Skeletal muscle cell (primary cell): ENCODE measurements around the gene RABAC1.

Experiments
- DNase-seq: peaks from one replicate; pipeline ENCODE4 v3.0.0-alpha.2; 2010; ENCODE audit warnings: low read depth
- H3K4me3 ChIP-seq: 2 replicates; pipeline ENCODE4 v1.5.1; 2011; ENCODE audit warnings: low read depth, mild to moderate bottlenecking, control low read depth, low read length, moderate library complexity

RABAC1 gene

DNA sequence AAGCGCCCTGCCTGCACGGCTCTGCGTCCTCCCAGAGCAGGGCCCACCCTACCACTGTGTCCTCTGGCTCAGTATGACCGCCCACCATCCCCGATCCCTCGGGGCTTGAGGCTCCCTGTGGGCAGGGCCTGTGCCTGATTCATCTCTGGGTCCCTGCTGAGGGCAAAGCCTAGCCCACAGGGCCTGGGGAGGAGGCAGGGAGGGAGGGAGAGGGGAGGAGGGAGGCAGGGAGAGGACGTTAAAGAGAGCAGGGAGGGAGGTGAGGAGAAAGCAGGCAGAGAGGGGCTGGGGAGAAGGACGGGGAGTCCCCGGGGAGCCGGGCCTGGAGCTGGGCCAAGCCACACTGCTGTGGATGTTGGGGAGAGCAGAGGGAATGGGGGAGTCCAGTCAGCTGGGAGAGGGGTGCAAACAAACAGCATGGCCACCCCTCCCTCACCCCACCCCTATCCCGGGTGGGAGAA, 26.8 kb downstream of the RABAC1 start:
- no peak overlapping the region for H3K4me3 ChIP-seq
- DNase-seq: no peak

DNA sequence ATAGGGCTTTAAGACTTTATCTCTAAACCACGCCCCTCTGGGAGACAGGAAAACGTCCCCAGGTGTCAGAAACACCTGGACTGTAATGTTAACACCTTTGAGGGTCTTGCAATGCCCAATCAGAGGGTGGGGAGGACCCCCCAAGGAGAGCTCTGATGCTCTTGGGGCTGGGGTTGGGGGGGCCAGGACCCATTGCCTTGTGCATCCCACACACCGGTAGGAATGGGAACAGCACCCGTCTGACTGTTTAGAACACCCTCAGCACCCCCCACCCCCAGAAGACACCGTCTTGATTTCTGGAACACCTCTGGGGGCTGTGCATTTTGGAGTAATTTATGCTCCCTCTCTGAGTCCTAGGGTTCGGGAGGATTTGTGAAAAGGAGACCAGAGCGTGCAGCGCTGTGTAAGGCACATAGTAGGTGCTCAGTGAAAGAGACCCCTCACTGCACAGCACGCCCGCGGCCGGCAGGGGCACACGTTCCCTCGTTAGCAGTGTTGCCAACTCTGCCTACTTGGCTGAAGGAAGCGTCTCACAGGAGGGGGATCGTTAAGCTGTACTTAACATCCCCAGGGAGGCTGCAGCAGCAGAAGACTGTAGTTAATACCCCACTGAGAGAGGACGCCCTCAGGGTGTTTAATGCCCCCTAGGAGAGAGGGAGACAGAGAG, 28.1 kb downstream of the RABAC1 start:
- no peak for DNase-seq
- H3K4me3 ChIP-seq: no peak overlapping the region

DNA sequence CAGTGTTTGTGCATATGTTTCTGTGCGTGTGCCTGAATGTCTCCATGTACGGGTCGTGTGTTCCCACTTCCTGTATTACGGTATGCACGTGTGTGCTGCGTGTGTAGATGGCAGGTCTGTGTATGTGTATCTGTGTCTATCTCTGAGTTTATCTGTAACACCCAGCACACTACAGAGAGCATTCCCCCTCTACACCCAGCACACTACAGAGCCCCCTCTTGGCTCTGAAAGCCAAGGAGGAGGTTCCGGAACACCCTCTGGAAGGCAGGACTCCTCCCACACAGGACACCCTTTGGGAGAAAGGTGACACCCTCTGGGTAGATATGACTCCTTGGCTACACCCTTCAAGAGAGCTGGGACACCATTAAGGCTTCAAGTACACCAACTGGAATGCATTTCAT, 28.8 kb downstream of the RABAC1 start:
- no peak for DNase-seq
- H3K4me3 ChIP-seq: no peak overlapping the region

DNA sequence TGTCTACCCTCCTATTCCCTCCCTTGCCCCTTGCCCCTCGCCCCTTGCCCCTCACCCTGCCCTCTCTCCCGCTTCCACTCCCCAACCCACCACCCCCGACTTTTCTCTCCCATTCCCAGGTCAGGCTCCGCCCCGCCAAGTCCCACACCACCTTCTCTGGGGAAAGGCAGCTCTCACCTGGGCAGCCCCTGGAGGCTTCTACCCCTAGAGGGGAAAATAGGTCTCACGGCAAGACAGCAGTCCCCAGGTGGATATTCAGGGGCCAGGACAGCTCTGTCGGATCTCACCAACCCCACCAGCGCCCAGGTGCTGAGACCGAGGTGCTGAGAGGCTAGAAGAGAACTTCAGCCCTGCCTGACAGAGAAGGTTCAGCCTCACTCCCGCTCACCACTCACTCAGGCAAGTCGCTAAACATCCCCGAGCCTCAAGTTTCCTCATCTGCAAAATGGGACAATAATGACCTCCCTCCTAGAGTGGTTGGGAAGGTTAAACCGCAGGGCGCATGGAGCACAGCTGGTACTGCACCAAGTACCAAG, 29.5 kb downstream of the RABAC1 start:
- H3K4me3 ChIP-seq: no peak overlapping the region
- no peak for DNase-seq

DNA sequence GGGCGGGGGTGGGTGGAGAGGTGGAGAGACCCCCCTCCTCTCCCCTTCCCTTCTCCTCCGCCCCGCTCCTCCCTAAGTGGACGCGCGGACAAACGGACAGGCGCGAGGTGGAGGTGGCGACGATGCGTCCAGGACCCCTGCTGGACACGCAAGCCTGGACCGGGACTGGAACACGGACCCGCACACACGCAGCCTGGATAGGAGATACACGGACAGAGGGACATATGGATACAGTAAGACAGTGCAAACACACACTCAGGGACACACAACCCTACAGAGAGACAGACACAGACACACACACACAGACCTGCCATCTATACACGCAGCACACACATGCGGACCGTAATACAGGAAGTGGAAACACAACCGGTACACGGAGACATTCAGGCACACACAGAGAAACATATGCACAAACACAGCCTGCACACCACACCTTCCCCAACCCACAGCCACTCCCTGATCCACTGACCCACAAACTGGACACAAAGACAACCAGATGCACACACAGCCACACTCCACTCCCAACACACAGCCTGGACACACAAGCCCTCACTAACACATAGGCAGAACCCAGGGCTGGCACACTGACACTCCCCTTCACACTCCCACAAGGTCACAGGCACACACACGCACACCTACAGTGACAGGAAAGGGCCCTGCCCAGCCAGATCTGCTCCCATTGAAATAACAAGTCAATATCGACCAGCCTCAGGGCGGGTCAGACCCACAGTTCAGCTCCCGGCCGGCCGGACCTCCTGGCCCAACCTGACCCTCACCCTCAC, 30.2 kb downstream of the RABAC1 start:
- H3K4me3 ChIP-seq: peak overlapping the region; percentile 44
- DNase-seq: no peak

DNA sequence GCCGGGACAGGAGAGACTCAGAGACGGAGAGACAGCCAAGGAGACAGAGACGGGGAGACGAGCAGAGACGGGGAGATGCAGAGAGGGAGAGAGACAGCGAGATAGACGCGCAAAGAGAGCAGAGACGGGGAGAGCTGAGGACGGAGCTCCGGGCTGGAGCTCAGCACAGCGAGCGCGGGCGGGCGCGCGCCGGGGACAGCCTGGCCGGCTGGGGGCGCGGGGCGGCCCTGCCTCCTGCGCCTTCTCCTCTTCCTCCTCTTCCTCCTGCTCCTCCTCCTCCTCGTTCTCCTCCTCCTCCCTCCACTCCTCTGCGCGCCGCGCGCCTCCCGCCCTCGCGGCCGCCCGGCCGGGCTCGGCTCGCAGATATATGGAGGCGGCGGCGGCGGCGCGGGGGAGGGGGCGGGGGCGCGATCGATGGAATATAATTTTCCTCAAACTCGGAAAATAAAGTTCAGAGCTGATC, 30.9 kb downstream of the RABAC1 start, which contains the start of gene ERFL:
Gene ERFL, minus strand, starts transcription at position 229 of the 463 bp plus-strand sequence. CDS start 15,530 bp downstream, outside the sequence.
- no peak for DNase-seq
- H3K4me3 ChIP-seq: peak within 1 kb of the TSS; percentile 44

DNA sequence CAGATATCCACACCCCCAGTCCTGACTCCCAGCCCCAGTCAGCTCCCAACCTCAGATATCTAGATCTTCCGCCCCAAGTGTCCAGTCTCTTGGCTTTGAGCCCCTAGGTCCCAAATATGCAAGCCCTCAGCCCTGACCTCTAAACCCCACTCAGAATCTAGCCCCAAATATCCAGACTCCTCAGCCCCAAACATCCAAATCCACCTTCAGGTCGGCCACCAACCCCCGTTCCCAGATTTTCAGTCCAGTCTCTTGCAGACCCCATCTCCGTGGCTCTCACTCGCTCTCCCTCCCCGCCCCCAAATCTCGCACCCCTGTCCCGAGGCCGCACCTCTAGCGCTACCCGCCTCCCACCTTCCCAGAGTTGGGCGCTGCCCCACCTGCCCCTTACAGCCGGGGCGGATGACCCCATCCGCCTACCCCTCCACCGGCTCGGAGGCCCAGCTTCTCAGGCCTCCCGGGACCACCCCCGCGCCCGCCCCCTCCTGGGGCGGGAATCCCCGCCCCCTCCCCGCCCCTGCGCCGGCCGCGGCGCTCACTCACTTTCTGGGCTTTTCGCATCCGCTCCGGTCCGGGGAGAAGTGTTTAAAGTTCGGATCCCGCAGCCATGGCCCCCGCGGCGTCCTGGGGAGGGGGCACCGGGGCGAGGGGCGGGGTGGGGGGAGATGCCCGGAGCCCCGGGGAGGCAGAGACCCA, 31.5 kb downstream of the RABAC1 start:
- no peak for DNase-seq
- H3K4me3 ChIP-seq: peak overlapping the region; percentile 44

DNA sequence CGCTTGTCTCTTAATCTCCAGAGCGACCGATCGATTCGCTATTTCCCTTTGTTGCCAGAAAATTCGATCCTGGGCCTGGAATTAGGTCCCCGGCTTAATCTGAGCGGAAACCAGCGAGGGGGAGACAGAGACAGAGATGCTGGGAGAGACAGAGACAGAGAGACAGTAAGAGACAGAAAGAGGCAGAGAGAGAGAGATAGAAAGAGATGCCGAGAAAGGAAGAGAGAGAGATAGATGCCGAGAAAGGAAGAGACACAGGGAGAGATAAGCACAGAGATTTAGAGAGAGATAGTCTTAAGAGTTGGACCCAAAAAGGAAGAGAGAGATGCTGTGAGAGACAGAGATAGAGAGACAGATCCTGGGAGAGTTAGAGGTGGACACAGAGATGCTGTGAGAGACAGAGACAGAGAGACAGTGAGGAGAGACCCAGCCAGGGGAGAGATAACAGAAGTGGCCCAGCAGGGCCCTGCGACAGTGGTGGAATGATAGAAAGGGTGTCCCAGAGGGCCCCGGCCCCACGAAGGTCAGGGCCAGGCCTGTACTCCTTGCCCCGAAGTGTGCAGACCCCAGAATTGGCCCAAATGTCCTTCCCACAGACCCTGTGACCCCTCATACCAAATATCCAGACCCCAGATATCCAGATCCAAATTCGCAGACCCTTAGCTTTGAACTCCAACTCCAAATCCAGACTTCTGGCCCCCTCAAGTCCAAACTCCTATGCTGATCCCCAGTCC, 32.2 kb downstream of the RABAC1 start:
- DNase-seq: no peak
- no peak overlapping the region for H3K4me3 ChIP-seq

DNA sequence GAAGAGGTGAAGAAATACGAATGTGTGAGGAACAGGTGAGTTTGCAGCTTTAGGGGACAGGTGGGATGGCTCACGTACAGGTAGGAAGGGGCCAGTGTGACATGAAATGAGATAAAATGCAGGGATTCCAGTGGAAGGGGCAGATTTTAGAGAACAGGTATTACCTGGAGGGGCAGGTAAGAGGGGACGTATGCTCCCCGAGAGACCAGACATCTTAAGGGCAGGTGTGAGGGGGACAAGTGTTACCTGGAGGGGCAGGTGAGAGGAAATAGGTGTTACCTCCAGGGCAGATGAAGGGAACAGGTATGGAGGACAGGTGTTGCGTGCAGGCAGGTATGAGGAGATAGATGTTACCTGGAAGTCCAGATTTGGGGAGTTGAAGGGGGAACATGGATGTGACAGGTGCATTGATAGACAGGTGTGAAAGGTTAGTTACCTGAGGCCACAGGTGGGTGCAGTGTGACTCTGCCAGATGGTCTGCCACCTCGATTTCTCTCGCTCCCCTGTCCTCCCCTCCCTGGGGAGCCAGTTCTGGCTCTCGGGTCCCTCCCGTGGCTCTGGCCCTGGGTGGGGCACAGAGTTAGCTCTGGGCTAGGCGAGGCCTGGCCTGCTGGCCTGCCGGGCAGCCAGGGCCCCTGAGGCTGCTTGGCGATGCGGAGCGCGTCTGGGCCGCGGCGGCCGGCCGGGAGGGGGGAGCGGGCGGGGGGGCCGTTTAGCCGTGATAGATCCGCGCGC, 32.9 kb downstream of the RABAC1 start:
- DNase-seq: no peak
- no peak overlapping the region for H3K4me3 ChIP-seq

DNA sequence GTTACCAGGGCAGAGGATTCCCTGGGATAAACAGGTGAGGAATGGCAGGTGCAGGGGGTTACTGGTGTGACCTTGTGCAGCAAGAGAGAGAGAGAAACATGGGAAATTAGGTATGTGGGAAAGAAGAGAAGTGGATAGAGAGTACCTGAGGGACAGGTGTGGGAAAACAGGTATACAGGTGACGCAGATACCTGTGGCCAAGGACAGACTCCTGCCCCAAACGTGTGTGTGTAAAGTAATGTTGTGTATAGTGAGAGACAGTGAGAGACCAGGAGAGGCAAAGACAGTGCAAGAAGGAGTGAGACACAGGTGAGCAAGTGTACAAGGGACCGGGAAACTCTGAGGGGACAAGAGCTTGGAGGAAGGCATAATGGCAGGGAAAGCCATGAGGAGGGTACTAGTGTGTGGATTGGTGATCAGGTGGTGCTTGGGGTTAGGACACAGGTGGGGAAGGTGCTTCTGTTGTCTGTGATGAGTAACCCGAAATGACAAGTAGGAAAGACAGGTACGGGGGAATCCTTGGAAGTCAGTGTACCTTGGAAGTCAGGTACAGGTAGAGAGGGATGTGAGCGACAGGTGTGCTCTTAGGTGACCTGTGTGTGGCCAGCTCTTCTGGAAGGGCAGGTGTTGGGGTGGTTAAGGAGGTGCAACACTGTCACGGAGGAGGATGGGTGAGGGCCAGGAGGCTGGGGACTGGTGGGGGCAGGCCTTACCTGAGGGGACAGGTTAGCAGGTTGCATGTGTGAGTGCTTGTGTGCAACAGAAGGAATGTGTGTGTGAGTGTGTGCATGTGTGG, 33.7 kb downstream of the RABAC1 start:
- DNase-seq: no peak
- H3K4me3 ChIP-seq: no peak overlapping the region

DNA sequence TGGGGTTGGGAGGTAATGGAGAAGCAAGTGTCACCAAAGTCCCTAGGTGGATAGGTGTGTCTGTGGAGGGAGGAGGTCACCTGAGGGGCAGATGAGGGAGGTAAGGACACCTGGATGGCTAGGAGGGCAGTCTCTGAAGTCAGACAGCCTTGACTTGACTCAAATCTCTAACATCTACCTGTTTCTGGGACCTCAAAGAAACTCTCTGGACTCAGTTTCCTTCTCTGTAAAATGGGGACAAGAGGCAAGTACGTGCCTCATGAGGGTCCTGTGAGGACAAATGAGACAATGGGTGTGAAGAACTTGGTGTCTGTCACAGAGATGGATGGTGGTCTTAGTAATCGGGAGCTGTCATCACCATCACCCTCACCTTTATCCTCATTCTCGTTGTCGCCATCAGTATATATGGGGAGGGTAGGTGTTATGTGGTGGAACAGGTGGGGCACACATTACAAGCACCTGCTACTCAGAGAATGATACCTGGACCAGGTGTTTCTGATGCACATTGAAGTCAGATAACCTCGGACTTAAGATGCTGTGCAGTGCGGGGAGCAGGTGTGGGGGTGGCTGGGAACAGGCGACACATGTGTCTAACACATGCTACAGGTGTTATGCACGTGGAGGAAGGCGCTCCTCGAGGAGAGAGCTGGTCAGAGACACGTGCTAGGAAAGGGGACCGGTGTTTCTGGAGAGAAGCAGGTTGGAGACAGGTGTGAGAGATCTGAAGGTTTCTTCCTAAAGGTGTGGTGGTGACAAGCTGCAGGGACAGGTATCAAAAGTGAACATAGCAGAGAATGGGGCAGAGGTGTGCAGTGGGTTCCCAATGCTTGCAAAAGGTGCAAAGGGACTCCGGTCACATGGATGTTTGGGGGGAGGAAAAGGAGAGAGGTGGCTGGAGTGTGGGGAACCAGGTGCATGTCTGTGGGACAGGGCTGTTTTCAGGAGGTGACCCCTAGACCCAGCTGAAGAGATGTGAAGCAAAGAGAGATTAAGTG, 34.7 kb downstream of the RABAC1 start:
- no peak overlapping the region for H3K4me3 ChIP-seq
- no peak for DNase-seq

DNA sequence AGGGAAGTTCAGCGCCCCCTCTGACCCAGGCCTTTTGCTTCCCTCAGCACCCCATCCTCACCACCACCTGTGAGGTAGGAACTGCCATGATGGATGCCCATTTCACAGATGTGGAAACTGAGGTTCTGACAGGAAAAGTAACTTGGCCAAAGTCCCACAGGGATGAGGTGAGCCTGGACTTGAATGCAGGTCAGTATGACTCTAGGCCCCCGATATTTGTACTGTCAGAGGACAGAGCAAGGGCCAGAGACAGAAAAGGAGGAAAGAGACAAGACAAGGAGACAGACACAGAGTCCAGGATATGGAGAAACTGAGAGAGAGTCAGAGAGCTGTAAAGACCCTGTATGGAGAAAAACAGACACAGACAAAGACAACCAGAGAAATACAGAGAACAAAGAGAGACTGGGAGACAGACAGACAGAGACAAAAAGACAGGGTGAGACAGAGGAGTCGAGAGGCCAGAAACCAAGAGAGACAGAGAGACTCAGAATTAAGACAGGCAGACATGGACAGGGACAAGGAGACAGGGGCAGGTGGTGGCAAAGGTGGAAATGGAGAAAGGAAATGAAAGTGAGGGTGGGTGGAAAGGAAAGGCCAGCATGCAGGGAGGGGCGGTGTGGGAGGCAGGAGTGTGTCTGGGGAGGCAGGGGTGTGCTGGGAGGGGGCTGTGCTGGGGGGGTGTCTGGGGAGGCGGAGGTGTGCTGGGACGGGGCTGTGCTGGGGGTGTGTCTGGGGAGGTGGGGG, 35.9 kb downstream of the RABAC1 start:
- no peak overlapping the region for H3K4me3 ChIP-seq
- DNase-seq: no peak

DNA sequence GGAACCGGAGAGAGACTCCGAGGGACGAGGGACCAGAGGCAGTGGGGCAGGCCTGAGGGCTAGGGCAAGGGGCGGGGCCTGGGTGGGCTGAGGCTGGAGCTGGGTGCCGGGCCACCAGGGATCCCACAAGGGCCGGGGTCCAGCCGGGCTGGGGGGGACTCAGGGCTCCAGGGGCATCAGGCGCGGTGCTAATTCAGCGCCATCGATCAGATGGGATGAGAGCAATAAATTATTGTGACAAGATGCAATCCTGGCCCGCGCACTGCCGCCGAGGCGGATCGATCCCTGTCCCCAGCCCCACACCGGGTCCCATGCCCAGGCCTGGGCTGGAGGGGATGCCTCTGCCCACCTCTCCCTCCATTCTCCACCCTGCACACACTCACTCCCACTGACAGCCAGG, 36.5 kb downstream of the RABAC1 start:
- DNase-seq: no peak
- H3K4me3 ChIP-seq: no peak overlapping the region

DNA sequence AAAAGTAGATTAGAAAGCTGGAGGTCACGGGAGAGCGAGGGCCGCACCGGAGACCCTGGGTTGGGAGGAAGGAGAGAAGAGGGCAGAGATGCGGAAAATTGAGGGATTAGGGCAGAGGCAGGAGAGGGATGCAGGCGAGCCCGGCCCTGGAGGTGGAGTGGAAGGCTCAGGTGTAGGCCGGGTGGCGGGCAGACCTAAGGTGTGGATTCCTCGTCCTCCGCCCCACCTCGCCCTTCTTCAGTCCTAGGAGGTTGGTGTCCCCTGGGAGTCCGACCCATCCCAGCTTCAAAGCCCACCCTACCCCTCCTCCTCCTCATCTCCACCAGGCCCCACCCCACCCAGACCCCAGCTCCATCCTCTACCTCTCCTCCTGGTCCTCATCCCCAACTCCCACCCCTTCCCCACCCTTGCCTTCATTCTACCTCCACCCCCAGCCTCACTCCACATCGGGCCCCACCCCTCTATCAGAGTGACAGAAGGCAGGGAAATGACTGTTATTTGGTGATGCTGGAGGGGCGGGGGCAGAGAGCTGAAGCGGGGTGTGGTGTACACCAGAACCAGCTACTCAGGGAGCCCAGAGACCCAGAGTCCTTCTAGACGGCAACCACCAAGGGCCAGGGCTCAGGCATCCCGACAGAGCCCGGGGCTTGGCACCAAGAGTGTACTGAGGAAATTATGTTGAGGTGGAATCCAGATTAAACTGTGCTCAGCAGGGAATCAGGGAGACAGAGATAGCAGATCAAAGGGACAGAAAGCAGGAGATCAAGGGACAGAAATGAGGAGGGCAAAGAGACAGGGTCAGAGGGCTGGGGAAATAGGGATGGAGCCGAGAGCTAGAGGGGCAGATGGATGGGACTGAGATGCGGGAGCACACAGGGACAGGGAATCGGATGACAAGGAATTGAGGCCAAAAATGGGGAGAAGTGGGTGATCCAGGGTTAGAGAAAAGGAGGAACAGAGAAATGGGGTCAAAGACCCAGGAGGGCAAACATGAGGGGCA, 37.2 kb downstream of the RABAC1 start:
- no peak overlapping the region for H3K4me3 ChIP-seq
- no peak for DNase-seq
